NCI-H187 treated with DMSO at 0.1 percent for 48 hours (cell line): Measurements from ENCODE around the gene RTL1.

ENCODE experiments used
- DNase-seq: peaks from one replicate; lab custom pipeline; 2025; lab: John Stamatoyannopoulos, UW

Gene RTL1

DNA sequence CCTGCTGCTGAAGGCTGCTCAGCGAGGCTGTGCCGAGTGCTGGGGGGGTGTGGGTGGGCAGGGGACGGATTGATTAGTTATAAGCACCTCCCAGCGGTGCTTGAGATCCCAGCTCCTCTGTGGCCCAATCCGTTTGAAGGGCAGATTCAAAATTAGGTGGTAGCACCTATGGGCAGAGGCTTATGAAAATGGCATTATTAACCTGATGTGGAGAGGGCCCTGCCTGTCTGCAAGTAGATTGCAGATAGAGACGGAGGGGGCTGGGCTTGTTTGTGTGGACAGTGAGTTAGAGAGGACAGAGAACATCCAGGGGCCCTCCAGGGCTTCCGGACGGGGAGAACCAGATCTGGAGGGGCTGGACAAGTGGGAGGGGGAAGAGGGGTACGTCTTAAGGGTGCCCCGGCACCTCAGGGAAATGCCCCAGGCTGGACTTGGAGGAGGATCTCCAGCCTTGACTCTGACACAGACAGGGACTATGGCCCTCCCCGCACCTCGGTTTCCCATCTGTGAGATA is at the start of gene RTL1:
Gene RTL1 (minus strand): TSS at position 51 of the 514 bp plus-strand sequence. CDS start 18,934 bp downstream, outside the sequence.
- DNase-seq = no peak

DNA sequence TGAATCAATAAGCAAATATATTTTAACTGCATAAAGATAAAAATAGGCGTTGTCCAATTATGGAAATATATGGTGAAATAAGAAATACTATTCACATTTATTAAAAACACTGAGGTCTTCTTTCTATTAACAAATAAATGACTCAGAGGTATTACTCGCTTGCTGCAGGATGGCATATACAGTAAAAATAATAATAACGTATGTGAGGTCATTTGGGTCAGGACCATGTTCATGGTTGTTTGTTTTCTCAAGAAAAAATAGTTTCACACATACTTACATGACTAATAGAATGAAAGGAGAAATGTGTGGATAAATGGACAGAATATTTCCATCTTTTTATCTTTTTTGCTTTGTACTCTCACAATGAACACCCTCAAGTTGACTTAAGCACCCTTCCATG is 46.5 kb upstream of the RTL1 start:
- no peak for DNase-seq

- no peak for DNase-seq
Observed at GRCh38 chr14:100944052-100944451, 40.5 kb upstream of the RTL1 start.

DNA sequence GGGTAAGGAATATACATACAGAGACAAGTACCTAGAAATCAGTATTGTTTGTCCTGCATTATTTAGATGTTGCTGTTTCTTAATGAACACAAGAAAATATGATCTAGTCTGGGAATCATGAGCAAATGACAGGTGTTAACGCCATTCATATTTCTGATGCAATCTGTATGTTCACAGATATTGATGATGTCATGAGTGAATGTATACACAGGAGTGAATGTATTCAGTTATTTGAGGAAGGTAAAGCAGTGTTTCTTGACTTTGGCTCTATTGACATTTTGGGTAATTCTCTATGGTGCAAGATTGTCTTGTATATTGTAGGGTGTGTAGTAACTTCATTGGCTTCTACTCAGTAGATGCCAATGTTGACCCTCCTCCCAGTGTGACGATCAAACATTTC is 26.7 kb upstream of the RTL1 start:
- DNase-seq = no peak

DNA sequence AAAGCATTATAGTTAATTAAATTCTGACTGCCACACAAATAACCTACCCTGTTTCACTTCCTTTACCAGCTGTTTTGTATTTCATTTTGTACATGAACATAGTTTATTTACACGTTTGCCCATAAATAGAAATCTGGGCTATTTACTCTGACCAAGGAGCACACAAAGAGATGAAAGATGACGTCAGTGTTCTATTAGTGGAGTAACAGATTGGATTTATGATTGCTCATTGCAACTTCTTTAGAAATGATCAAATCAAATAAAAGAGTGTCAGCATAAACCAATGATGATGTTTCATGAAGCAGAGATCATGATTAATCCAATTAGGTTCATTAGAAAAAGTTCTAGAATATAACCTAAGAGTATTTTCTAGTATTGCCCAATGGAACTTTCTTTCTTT is 12.0 kb upstream of the RTL1 start:
- DNase-seq = no peak

DNA sequence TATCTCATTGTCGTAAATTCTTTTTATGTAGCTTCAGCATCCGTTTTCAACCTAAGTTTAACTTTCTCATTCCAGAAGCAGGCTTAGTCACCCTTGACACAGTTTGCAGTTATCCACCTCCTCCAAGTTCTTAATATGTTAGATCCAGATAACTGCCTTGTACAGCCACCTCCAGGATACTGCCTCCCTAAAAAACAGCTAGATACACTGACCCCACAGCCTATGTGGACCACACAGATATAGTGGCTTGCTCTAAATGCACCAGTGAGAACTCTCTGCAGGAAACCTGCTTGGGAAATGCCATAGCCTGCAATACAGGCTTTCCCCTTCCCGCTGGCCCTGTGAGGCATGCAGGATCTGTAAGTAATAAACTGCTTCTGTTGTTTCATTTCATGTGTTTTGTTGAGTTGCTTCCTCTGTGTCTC is 11.1 kb upstream of the RTL1 start:
- DNase-seq = no peak

DNA sequence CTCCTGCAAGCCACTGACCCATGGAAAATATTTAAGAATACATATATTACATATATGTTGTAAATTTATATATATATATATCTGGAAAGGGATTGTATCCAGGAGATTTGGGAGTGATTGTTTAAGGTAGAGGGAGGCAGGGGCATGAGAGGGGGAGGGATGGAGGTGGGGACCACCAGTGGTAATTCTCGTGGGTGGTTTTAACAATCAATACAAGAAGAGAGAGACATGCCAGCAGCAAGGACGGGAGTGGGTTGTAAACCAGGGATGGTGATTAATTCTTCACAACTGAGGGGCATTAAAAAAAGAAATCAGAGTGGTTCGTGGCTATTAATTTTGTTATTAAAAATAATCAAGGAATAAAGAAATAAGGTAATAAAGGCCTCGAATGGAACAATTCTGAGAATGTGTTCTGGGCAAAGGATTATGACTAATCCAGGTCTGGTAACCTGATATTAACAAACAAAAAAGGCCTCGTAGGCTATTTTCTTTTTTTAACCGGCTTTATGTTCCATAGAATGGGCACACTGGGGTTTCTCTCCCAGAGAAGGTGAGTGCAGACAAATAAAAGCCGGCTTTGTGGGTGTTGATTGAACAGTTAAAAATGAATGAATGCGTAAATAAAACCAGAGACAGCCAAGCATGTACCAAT is 8.3 kb upstream of the RTL1 start:
- no peak for DNase-seq

DNA sequence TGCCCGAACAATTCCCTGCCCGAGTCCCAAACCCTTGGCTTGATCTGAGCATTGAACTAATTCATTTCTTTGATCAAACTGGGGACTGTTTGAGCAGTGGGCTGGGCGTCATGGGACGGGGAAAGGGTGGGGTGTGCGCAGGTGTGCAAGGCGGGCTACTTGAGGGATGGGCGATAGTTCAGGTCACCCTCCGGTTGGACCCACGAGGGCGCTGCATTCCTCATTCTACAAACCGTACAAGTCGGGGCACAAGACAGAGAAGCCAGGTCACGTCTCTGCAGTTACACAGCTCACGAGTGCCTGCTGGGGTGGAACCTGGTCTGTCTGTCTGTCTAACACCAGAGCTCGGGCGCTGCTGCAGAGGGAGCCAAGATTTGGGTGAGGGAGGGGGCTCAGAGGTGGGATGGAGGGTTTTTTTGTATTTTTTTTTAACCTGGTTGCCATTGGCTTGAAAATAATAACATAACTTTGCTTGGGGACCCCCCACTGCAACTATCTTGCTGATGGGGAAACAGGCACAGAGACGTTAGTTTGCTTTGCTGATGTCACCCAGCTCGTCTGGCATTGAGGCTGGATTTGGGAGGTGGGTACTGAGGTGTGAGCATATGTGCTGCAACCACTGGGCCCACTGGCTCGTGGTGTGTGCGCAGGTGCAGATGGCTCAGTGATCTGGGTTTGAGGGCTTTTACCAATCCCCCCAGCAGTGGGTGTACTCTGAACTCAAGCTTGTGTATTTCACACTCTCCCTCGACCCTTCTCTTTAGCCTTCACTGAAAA is 7.6 kb upstream of the RTL1 start:
- no peak for DNase-seq

GRCh38 chr14:100909439-100909838 is 5.9 kb upstream of the RTL1 start:
- DNase-seq = no peak

DNA sequence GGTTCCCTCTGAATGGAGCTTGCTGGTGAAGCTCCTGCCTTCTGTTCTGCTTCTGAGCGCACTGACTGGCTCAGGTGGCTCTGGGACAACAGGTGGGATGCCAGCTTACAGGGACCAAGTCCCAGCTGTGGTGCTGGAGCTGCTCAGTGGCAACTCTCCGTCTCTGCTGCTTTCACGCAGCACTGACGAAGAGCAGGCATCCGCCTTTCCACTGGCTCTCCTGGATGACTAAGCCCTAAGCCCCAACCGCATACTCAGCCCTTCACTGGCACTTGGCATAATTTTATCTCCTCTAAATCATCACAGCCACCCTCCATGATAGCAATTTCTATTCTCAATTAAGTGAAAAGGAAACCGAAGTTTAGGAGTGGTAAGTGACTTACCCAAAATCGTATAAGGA is 3.7 kb upstream of the RTL1 start:
- no peak for DNase-seq

DNA sequence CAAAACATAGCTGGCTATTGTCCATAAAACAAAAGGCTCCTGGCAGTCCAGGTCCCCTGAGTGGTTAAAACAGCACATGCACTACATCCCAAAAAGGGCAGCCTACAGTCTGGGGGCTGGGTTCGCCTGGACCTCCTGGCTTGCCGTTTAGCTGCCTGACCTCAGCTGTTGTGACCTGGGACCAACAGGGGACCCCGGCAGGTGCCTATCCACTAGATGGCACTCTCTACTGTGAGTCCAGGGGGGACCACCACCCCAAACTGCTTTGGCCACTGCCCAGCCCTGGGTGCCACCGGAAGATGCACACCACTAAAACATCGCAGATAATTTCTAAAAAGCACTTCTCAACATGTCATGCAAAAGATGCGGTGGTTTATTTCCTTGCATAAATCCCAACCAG is 2.9 kb upstream of the RTL1 start:
- DNase-seq = no peak

DNA sequence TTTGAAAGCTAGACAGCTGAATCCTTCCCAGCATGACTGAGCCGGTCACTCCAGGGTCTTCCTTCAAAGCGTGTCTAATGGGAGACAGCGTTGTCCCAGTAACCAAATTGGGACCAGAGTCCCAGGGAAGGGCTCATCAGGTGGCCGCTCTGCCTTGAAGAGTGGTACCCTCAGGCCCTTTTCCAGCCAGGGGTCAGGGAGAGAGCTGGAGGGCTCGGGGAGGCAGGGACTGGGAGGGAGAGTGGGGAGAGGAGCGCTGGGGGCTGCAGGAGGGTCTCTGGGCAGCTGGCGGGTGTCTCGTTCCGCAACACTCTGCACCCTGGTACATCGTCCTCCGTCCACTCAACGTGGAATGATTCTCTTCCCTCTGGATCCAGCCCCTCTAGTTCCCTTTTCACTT is 1.6 kb upstream of the RTL1 start:
- DNase-seq = no peak

GRCh38 chr14:100904307-100905087 is 975 bp upstream of the RTL1 start:
- no peak for DNase-seq

GRCh38 chr14:100903134-100903468 is 421 bp downstream of the RTL1 start:
- no peak for DNase-seq

GRCh38 chr14:100902295-100903133 is 1.0 kb downstream of the RTL1 start:
- DNase-seq = no peak

DNA sequence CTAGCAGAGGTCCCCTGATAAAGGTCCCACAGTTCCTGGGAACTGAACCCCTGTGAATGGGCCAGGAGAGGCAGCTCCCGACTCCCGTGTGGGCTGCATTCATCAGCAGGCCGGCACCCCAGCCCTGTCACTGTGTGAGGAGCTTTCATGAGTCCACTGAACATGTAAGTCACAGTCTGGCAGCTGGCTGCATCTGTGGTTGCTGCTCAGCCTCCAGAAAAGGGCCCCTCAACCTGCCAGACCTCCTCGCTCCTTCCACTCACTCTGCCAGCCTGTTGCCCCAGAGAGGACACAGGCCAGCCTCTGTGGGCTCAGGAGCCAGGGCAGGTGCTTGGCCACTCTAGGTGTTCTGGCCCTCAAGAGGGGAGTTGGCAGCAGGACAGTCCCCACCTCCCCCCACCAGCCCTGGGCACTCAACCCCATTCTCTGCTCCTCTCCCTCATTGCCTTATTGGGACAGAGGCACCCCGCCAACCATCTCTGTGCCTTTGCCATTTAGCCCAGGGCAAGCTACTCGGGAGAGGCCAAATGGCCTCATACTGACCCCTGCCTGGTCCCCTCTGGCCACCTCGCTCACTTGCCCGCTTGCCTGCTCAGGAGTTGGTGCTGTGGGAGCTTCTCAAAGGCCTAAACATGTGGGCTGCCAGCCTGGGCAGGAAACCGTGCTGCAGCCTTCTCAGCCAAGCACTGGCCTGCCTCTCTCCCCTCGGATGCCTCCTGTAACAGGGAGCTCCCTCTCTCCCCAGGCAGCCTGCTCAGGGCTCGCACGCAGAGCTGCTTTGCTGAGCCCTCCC is 1.9 kb downstream of the RTL1 start:
- DNase-seq = no peak

DNA sequence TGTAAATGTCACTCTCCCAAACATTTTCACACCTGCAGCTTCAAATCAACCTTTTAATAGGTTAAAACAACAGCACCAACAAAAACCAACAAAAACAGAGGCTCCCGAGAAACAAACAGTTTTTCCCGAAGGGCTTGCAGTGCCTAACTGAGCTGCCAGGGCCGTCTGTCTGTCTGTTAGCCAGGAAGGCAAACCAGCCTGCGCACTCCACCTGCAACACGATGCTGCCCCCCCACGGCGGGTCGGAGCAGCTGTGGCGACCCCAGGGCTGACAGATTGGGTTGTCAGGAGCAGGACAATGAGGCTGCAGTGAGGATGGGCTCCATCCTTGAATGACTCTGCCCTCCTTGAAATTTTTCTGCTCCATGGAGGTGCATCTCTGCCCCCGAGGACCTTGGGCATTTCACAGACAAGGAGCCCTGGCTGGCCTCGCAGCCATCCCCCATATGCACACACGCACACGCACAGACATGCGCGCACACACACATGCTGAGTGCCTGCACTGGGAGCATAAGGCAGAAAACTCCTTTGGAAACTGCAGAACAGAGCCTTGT is 2.6 kb downstream of the RTL1 start:
- no peak for DNase-seq

DNA sequence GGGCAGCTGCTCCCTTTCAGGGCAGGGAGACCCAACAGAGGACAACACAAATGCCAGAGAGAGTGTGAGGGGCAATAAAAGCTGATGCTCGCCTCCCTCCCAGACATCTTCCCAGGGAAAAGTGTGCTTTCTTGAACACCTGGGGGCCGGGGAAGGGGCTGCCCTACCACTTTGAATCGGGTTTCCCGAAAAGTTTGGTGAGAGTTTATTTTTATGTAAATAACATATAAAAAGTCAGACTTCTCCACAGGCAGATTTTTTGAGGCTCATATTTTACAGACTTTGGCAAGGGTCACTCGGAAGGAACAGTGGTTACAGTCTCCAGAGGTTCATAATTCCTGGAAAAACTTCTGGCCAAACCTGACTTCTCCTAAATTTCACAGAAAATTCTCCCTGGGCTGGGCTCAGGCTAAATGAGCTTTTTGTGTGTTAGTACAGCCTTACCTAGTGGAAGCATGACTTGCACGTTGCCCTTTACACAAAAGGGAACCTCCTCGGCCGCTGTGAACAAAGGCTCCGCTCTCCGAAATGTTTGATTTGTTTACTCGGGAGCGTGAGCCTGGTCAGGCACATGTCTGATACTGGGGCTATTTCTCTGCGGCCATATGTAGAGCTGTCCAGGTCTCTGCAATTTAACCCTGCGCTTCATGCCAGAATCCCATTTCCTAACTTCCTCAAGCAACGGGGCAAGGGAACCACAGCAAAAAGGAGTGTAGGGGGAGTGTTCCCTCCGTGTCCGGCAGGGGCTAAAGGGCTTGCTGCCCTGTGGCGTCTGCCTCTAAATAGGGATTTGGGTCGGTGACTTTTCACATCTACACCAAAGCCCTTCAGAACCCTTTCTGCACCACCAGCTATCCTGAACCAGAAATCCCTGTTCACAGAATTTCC is 3.4 kb downstream of the RTL1 start:
- no peak for DNase-seq

DNA sequence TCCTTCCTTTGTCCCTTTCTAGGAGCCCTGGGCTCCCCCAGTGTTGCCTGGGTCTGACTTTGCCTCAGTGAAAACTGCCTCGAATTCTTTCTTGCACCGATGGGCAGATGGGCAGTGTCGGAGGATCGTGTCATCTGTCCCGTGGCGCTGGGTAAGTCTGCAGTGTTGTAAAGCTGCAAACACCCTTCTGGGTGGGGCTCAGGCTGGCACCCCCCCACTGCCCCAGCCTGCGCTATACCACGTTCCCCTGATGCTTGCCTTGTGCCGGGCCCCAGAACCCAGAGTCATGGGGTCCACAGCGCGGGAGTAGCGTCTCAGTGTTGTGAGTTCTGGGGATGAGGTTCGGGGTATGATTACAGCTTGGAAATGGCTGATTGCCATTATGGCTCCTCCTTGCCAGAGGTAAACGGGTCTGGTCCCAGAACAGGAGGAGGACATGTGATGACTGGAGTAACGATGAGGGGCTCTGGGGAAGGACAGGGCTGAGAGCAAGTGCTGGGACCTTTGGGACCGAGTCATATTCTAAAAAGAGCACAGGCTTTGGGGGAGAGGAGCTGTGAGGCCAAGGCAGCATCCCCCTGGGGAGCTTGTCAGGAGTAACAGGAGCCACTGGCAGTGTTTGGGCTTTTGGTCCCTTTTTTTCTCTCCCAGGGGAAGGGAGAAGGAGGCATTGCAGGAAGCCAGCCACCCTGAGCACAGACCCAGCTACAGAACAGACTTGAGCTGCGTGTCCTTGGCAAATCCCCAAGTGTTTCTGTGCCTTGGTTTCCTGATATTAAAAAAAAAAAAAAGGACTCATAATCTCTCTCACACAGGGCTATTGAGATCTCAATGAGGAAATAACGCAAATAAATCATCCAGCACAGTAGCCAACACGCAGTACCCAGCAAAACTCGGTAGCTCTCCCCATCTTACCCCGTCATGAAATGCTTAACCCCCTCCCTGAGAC is 4.3 kb downstream of the RTL1 start:
- DNase-seq = no peak
